Activated CD4-positive, alpha-beta T cell treated with anti-CD3 and anti-CD28 coated beads, Interleukin-2, amount 50 U/mL, for 48 hours (primary cell): ENCODE measurements around the gene IGFBP2.

Experiments used
- DNase-seq, 2 experiments: peaks; one replicate each; pipeline ENCODE4 v3.0.0-alpha.2; 2020

IGFBP2 gene

GRCh38 chr2:216644842-216645635, 11.8 kb downstream of the IGFBP2 start:
- DNase-seq: no peak

- DNase-seq: no peak
Measured at GRCh38 chr2:216645636-216645950, 12.4 kb downstream of the IGFBP2 start.

GRCh38 chr2:216646116-216646515, 12.9 kb downstream of the IGFBP2 start:
- no peak for DNase-seq

- DNase-seq: no peak
Measured at GRCh38 chr2:216648105-216648504, 14.9 kb downstream of the IGFBP2 start.

- no peak for DNase-seq
Measured at GRCh38 chr2:216649574-216649973, 16.4 kb downstream of the IGFBP2 start.

GRCh38 chr2:216650626-216651257, 17.5 kb downstream of the IGFBP2 start:
- DNase-seq: no peak

GRCh38 chr2:216651351-216651881, 18.2 kb downstream of the IGFBP2 start:
- no peak for DNase-seq

GRCh38 chr2:216652566-216652965, 19.3 kb downstream of the IGFBP2 start:
- no peak for DNase-seq

GRCh38 chr2:216653093-216653799, 20.0 kb downstream of the IGFBP2 start:
- no peak for DNase-seq

GRCh38 chr2:216653931-216654365, 20.7 kb downstream of the IGFBP2 start:
- no peak for DNase-seq

- no peak for DNase-seq
Measured at GRCh38 chr2:216654528-216655052, 21.4 kb downstream of the IGFBP2 start.

GRCh38 chr2:216657086-216657855, 24.1 kb downstream of the IGFBP2 start:
- DNase-seq: no peak

GRCh38 chr2:216657980-216658379, 24.8 kb downstream of the IGFBP2 start:
- no peak for DNase-seq

- no peak for DNase-seq
Measured at GRCh38 chr2:216658757-216659156, 25.5 kb downstream of the IGFBP2 start.

- no peak for DNase-seq
Measured at GRCh38 chr2:216659276-216659675, 26.1 kb downstream of the IGFBP2 start.

GRCh38 chr2:216660496-216660895, 27.3 kb downstream of the IGFBP2 start:
- no peak for DNase-seq

GRCh38 chr2:216661051-216661450, 27.8 kb downstream of the IGFBP2 start:
- no peak for DNase-seq

GRCh38 chr2:216661639-216662375, 28.6 kb downstream of the IGFBP2 start:
- no peak for DNase-seq

GRCh38 chr2:216663106-216663505, 29.9 kb downstream of the IGFBP2 start:
- no peak for DNase-seq

- DNase-seq: no peak
Measured at GRCh38 chr2:216663846-216664245, 30.6 kb downstream of the IGFBP2 start.

GRCh38 chr2:216664593-216665034, 31.4 kb downstream of the IGFBP2 start:
- DNase-seq: no peak

- DNase-seq: no peak
Measured at GRCh38 chr2:216665242-216665641, 32.0 kb downstream of the IGFBP2 start.
